Renal cortex interstitium (tissue), 15 donors: ENCODE data around the gene PAEP. TPM values are rescaled to one million over a fixed set of nuclear protein-coding genes. Genes with fewer than 3 reads are reported as not detected.
"Not testable (repeated sequence)": the region's sequence is repeated elsewhere in the genome, so short reads cannot be mapped to it uniquely, and the experiment has no call there.

Source experiments
- DNase-seq, 11 donors: peaks; one replicate each; pipeline ENCODE4 v3.0.0-alpha.2; 2013; ENCODE audit warnings: low read depth in 9 of 11, low spot score in 4 of 11; ENCODE audit errors: extremely low read depth in 1 of 11
- long read RNA-seq, 16 experiments: transcript quantifications; one replicate each; lab custom pipeline, GENCODE V29; 2026
- polyA plus RNA-seq, 3 donors: library from polyadenylated mRNA; unstranded; fragments of 120-200 nt; gene quantifications; one replicate each; pipeline ENCODE4 v1.2.1, GENCODE V29; 2013; ENCODE audit not compliant: insufficient read length in 3 of 3

PAEP gene
- polyA plus RNA-seq: under 1 TPM in 1 of 3 donors, not detected in 2; 0.22 TPM
- long read RNA-seq, donor 1: 0 reads
- long read RNA-seq, donor 2: 0 reads
- long read RNA-seq, donor 3: 0 reads
- long read RNA-seq, donor 4: 0 reads
- long read RNA-seq, donor 5: 0 reads
- long read RNA-seq, donor 6: 0 reads
- long read RNA-seq, donor 7: 0 reads
- long read RNA-seq, donor 8: 0 reads
- long read RNA-seq, donor 9: 0 reads
- long read RNA-seq, donor 10: 0 reads
- long read RNA-seq, donor 11: 0 reads
- long read RNA-seq, donor 12: 0 reads
- long read RNA-seq, donor 13: 0 reads
- long read RNA-seq, donor 14: 0 reads
- long read RNA-seq, donor 15: 0 reads
- long read RNA-seq, donor 16: 0 reads

DNA sequence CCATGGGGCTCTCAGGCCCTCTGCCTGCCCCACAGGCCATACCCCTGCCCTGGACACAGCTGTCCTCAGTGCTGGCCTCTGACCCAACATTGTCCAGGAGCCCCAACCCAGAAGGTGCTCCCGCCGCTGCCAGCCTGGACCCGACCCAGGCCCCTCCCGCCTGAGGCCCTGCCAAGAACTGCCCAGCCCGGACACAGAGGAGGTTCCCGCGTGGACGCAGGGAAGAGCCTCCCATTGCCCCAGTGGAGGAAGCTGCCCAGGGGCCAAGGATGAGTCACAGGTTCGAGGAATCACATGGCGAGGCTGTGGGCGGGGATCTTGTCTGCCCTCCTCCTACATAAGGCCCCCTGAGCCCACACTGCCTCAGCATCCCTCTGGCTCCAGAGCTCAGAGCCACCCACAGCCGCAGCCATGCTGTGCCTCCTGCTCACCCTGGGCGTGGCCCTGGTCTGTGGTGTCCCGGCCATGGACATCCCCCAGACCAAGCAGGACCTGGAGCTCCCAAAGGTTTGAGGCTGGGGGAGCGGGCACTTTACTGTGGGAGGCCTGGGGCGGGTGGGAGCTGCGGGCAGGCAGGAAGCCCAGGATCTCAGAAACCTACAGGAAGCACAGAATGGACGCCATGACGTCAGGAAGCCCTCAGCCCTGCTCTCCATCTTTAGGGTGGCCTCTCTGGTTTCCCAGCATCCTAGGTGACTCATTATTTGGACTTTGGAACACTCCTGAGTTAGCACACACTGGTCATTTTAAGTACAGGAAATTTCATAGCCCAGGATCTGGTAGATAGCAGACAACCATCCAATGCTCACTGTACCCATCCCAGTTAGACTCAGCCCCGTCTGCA, at the start of gene PAEP:
Gene PAEP, plus strand, starts transcription at position 366 of the 844 bp plus-strand sequence.
- DNase-seq: no peak

DNA sequence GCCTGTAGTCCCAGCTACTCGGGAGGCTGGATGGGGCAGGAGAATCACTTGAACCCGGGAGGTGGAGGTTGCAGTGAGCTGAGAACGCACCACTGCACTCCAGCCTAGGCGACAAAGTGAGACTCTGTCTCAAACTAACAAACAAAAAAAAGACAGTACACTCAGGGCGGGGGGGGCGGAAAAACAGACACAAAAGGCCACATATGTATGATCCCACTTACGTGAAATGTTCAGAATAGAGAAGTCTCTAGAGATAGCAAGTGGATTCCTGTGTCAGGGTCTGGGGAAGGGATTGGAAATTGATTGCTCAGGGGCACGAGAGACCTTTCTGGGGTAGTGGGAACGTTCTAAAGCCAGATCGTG, 49.3 kb upstream of the PAEP start:
- no peak for DNase-seq

DNA sequence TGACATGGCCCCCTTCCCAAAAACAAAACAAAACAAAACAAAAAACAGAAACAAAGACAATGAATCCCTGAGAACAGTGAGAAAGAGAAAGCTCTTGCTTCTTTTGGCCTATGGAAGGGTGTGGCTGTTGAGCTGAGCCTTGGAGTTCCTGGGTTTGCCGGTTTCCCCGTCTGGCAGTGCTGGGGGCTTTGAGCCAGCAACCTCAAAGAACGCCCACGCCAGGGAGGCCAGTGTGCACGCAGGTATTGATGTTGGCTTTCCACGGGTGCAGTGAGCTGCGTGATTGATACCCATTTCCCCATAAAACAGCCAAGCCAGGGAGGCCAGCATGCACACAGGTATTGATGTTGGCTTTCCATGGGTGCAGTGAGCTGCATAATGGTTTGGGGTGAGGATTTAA, 48.7 kb upstream of the PAEP start:
- no peak for DNase-seq

DNA sequence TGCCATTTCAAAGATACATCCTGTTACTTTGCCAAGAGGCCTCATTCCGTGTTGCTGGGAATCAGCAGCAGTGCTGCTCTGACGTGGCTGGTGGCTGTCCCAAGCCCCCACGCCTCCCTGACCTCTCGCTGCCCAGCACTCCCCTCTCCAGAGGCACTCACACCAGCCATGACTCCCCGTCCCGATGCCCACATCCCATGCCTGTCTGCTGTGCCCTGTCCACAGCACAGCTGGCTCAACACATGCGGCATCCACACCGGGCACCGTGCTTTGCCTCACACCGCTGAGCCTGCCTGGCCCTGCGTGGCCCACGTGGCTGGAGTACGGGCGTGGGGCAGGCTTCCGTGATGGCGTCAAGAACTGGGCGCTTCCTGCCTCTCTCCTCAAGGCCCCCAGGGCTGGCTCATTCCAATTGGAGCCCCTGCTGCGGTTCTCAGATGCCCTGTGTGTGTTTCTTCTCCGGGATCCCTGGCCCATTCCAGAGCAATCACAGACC, 48.2 kb upstream of the PAEP start:
- DNase-seq: no peak

DNA sequence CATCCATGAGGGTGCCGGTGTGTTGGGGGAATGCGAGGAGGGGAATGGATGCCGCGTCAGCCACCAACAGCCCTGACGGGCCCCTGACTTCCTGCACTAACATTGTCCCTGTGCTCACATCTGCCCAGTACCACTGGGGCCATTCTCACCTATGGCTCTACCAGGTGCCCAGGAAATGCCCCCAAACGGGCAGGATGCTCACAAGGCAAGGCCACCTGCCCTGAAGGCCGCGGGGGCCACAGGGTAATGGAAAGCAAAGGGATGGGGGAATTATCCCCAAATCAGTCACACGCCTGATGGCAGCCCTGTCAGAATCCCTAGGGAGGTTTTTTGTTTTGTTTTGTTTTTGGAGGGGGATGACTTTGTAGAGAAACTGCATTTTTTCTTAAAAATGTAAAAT, 47.6 kb upstream of the PAEP start:
- not testable (repeated sequence) for DNase-seq

DNA sequence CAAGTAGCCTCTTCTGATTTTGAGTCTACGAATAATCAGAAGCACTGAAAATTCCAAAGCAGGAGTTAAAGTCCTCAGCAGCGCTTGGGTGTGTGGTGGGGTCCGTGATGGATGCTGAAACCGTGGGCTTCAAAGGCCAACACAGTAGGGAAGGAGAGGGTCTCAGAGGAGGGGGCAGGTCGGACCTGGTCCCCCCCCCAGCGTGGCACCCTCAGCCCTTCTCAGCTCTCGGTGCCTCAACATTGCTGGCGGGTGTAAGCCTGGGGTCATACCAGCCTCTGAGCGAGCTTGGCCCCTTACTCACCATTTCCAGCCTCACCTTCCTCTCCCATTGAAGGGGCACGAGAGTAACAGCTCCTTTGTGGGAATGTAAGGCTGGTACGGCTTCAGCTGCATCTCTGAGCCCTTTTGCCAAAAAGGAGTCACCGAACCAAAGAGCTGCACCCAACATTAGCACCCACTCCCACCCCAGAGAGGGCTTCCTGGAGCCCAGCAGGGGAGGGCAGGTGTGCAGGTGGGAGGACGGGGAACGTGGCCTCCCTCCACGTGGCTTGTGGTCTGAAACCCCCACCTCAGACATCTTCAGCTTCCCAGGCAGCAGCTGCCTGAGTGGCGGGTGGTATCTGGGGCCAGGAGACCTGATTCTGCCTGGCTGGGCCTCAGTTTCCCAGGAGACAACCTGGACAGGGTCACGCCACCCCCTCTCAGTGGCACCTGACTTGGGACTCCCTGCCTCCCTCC, 47.0 kb upstream of the PAEP start:
- no peak for DNase-seq

DNA sequence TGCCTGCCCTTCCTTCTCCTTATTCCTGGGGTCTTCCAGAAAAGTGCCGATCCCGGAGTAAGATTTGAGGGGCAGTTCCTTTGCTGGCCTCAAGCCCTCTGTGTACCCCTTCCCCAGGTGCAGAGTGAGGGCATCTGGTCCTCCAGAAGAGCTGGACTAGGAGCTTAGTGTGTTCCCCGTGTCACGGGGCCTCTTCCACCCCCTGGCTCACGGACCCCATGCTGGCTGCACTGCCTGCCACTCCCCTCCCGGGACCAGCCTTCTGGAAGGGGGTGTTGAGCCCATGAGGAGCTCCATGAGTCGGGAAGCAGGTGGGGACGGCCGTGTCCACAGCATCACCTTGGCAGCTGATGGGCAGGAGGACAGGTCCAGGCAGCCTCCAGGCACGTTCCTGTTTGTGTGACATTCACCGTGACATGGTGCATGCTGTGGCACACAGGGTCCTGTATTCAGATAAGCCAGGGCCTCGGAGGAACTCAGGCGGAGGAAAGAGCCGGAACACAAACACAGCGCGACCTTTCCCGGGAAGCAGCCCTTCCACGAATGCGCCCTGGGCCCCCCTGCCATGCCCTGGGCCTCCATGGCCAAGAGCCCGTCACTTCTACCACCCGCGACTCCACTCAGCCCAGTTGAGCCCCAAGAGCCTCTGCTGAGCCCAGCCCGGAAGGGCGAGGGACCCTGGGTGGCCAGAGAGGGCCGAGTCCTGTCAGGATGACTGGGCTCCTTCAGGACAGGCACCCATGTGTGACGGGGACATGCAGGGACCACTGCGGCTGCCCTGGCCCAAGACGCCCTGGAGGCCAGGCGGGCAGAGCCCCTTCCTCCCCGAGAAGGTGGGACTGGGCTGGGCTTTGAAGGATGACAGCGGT, 46.2 kb upstream of the PAEP start:
- no peak for DNase-seq

DNA sequence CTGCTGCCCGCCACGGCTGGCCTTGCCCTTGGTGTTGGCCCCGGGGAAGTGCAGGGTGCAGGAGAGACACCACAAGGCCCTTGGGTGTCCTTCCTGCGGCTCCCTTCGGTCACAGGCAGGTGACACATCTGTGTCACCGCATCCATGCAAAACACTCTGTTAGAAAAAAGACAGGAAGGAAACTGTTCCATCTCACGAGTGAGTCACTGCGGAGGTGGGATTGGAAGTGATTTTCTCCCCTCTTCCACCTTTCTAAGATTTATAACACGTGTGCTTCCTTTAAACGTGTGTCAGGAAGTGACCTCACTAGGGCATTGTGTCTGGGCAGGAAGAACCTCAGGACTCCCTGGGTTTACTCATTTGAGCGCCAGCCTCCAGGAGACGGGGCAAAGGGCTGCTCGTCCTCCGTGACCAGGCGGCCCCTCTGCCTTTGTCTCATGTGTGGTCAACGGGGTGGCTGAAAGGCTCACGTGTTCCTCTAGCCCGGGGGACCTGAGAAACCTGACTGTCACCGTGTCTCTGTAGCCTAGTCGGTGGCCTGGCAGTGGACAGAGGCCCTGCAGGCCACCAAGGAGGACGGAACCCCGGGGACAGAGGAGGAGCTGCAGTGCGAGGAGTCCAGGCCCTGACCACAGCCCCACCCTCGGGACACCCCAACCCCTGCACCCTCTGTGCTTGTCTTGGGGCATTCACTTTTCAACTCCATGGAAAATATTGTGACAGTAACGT, 45.3 kb upstream of the PAEP start:
- no peak for DNase-seq

DNA sequence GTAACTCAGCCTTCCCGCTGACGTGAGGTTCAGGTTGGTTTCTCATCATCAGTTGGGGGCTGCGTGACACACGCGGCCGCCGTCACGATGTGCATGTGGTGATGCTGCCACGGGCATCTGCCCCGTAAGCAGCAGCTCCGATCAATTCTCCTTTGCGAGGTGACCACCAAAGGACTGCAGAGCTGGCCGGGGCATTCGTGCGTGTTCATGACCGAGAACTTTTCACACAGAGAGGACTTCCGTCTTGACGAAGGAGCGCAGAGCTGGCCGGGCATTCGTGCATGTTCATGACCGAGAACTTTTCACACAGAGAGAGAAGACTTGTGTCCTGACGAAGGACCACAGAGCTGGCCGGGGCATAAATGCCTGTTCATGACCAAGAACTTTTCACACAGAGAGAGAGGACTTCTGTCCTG, 44.1 kb upstream of the PAEP start:
- DNase-seq: no peak

DNA sequence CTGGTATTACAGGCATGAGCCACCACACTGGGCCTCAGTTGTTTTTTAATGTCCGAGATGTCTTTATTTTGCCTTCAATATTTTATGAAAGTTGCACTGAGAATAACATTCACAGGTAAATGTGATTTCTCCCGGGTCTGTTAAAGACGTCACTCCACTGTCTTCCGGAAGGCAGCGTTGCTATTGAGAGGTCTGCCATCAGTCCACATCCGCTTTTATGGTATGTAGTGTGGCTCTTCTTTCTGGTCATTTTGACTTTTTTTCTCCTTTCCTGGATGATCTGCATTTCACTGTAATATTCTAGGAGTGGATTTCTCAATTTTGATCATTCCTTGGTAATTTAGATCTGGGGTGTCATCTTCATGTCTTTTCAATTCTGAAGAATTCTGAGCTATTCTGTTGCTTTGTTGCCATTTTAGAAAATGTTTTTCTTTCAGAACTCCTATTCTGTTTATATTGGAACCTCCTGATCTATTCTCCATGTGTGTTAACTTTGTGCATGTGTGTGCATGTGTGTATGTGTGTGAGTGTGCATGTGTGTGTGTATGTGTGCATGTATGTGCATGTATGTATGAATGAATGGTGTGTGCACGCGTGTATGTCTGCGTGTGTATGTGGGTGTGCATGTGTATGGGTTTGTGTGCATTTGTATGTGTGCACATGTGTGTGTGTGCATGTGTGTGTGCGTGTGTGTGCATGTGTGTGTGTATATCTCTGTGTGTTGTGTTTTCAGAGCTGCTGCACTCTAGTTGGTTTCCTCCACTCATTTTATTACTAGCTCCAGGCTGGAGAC, 42.2 kb upstream of the PAEP start:
- DNase-seq: no peak

DNA sequence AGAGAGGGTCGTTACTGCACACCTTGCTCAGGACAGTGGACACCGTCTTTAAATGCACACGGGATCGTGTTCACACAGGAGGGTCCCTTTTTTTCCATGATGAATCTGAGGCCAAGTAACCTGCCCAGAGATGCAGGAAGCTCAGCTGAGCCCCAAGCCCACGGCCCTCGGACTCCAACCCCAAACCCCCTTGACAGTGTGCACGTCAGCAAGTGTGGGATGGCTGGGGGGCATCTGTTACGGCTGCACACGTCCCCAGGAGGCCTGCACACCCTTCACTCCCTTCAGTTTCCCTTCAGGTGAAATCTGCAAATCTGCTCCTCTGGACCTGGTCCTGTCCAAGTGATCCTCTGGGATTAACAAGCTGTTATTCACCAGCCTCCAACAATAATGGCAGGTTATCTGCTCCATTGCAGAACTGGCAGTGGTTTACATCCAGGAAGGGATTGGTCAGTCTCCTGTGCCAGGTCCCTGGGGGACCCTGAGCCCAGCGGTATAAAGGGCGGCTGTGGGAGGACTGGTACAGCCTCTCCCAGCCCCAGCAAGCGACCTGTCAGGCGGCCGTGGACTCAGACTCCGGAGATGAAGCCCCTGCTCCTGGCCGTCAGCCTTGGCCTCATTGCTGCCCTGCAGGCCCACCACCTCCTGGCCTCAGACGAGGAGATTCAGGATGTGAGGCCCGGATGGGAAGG, 40.5 kb upstream of the PAEP start, which contains the start of gene LCN1:
Gene LCN1, plus strand, starts transcription at position 525 of the 692 bp plus-strand sequence. Its CDS starts 58 bp downstream, at position 583.
- no peak for DNase-seq

DNA sequence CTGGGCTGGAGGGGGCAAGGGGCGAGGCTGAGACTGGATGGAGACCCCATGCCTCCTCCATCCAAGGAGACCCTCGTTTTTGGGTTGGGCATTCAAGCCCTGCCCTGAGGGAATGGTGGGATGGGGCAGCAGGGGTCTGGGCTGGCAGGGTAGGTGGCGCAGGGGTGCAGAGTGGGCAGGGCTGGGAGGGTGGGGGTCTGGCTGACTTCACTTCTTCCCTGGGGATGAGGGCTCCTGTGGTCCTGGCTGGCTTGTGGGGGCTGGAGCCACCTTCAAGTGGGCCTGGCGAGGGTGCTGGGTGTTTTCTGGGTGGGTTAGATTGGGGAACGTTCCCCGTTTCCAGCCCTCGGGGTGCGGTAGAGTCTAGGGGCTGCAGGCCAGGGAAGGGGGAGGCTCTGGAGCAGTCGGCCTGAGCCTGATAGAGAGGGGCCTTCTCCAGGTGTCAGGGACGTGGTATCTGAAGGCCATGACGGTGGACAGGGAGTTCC, 39.9 kb upstream of the PAEP start:
- DNase-seq: no peak

DNA sequence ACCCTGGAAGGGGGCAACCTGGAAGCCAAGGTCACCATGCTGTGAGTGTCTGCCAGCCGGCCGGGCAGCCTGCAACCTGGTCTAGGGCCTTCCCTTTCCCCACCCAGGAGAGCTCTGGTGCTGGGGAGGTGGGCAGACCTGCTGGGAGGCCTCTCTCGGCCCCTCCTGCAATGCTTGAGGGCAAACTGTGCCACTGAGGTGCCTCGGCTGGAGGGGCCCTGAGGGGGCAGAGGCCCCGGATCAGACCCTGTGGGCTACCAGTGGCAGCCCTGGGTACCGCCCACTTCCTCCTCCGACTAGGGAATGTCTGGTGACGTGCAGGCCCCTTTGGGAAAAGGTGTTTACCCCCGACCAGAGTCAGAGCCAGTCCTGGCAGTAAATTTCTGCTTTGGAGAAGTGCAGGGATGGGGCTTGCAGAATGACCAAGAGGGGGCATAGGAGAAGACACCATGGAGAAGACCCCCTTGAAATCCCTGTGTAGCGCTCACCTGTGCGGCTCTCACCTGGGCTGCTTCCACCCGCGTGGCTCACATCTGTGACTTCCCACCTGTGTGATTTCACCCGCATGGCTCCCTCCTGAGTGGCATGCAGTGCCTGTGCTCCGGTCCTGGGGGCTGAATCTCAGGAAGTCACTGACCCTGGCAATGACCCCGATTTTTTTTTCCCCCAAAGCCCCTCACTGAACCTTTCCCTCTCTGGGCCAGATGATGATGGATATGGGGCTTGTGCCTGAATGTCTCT, 39.2 kb upstream of the PAEP start:
- no peak for DNase-seq

DNA sequence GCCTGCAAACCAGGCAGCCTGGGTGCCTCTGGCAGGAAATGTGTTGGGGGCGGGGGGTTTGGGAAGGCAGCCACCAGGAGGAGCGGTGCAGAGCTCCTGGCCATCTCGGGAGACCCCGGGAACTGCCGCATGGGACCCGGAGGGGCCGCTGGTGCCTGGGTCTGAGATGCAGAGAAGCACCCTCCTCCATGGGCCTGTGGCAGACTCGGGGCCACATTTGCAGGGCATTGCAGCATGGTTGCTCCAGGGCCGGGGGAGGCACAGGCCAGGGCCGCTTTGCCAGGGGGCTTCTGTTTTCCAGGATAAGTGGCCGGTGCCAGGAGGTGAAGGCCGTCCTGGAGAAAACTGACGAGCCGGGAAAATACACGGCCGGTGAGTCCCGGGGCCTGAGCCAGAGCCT, 38.6 kb upstream of the PAEP start:
- DNase-seq: no peak

DNA sequence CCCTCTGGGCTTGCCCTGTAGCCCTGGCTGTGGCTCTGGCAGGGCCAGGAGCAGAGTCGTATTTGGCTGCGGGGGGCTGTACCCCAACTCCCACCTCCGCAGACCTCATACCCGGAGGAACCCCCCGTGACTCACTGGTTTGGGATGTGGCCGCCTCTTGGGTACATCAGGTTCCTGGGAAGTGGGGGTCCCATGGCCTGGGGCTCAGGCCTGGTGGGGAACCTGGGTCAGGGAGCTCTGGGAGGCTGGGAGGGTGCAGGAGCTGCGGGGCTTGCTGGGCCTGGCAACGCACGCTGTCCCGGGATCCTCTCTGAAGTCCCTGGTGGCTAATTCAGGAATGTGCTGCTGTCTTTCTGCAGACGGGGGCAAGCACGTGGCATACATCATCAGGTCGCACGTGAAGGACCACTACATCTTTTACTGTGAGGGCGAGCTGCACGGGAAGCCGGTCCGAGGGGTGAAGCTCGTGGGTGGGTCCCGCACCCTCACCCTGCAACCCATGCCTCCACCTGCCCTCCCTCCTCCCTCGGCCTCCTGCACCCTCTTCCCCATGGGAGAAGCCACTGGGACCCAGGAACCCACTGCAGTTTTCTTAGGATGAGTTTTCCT, 37.9 kb upstream of the PAEP start:
- DNase-seq: no peak
